ENCODE results near the gene MOXD1. TPM values are rescaled to one million over a fixed set of nuclear protein-coding genes. Genes with fewer than 3 reads are reported as not detected.

The MOXD1 gene
- total RNA-seq, 4 donors from 2014 or later = 4.6 to 13.3 (median 6.6) TPM

- WGBS, 2 donors = 55 to 63% methylated on average over 3 of the region's 3 CpGs
- DNase-seq (ENCODE audit: low spot score in 2 of 2) = no peak
- Histone ChIP-seq H3K4me1 (no peaks in the 10 kb centered on the region), H3K27ac (no peak overlapping the region), H3K36me3 (no peaks in the 10 kb centered on the region), H3K27me3 (no peaks in the 10 kb centered on the region), H3K4me3 (no peak overlapping the region), H3K9me3 (no peaks in the 10 kb centered on the region)
- TF ChIP-seq POLR2A (IDR thresholded peaks at IDR 0.05) (no peak), EP300 (IDR thresholded peaks at IDR 0.05) (no peak), CTCF (IDR thresholded peaks at IDR 0.05) (no peak)
Measured at GRCh38 chr6:132382630-132383175, 18.6 kb downstream of the MOXD1 start.

- Histone ChIP-seq H3K9me3 (no peaks in the 10 kb centered on the region), H3K4me3 (no peak overlapping the region), H3K27me3 (no peaks in the 10 kb centered on the region), H3K27ac (no peak overlapping the region), H3K36me3 (no peaks in the 10 kb centered on the region), H3K4me1 (no peaks in the 10 kb centered on the region)
- 72 to 76% methylated on average over 1 of the region's 1 CpG for WGBS, 2 donors
- TF ChIP-seq CTCF (IDR thresholded peaks at IDR 0.05) = no peak
- no peak for TF ChIP-seq POLR2A (IDR thresholded peaks at IDR 0.05)
- TF ChIP-seq EP300 (IDR thresholded peaks at IDR 0.05) = no peak
- no peak for DNase-seq (ENCODE audit: low spot score in 2 of 2)
Measured at GRCh38 chr6:132381381-132381780, 19.9 kb downstream of the MOXD1 start.

GRCh38 chr6:132380358-132381029 lies 20.8 kb downstream of the MOXD1 start:
- H3K4me3 ChIP-seq = no peak overlapping the region
- H3K27ac ChIP-seq = no peak overlapping the region
- DNase-seq (ENCODE audit: low spot score in 2 of 2) = no peak
- TF ChIP-seq CTCF (IDR thresholded peaks at IDR 0.05) (no peak), POLR2A (IDR thresholded peaks at IDR 0.05) (no peak), EP300 (IDR thresholded peaks at IDR 0.05) (no peak)
- no peaks in the 10 kb centered on the region for H3K36me3 ChIP-seq
- WGBS, 2 donors = 59 to 61% methylated on average over 3 of the region's 3 CpGs
- no peaks in the 10 kb centered on the region for H3K4me1 ChIP-seq
- no peaks in the 10 kb centered on the region for H3K27me3 ChIP-seq
- no peaks in the 10 kb centered on the region for H3K9me3 ChIP-seq

- Histone ChIP-seq H3K27ac (peak overlapping the region in 3 of 4 donors; percentile 2 to 45 (median 36)), H3K36me3 (no peaks in the 10 kb centered on the region), H3K4me1 (peaks cover 0 to 26% (median 3%) of the 10 kb centered on the region in 4 donors), H3K4me3 (peak overlapping the region in 3 of 4 donors; percentile 3 to 28 (median 7)), H3K27me3 (no peaks in the 10 kb centered on the region), H3K9me3 (no peaks in the 10 kb centered on the region)
- 45 to 57% methylated on average over 4 of the region's 4 CpGs for WGBS, 2 donors
- TF ChIP-seq CTCF (IDR thresholded peaks at IDR 0.05) = no peak
- no peak for TF ChIP-seq EP300 (IDR thresholded peaks at IDR 0.05)
- no peak for TF ChIP-seq POLR2A (IDR thresholded peaks at IDR 0.05)
- DNase-seq (ENCODE audit: low spot score in 2 of 2) = no peak
Measured at GRCh38 chr6:132369526-132369925, 31.7 kb downstream of the MOXD1 start.

GRCh38 chr6:132368916-132369481 lies 32.3 kb downstream of the MOXD1 start:
- WGBS, 2 donors = 61 to 63% methylated on average over 7 of the region's 7 CpGs
- Histone ChIP-seq H3K9me3 (no peaks in the 10 kb centered on the region), H3K36me3 (no peaks in the 10 kb centered on the region), H3K4me1 (peaks cover 0 to 31% (median 5%) of the 10 kb centered on the region in 4 donors), H3K27me3 (no peaks in the 10 kb centered on the region), H3K4me3 (peak overlapping the region in 3 of 4 donors; percentile 3 to 28 (median 7)), H3K27ac (peak overlapping the region in 3 of 4 donors; percentile 2 to 13 (median 4))
- TF ChIP-seq CTCF (IDR thresholded peaks at IDR 0.05) (no peak), EP300 (IDR thresholded peaks at IDR 0.05) (no peak), POLR2A (IDR thresholded peaks at IDR 0.05) (no peak)
- no peak for DNase-seq (ENCODE audit: low spot score in 2 of 2)

Measured in tibial nerve (tissue), 4 donors.